Type B pancreatic cell (in vitro differentiated cells): ENCODE measurements around the gene TJP2. TPM values are rescaled to one million over a fixed set of nuclear protein-coding genes. Genes with fewer than 3 reads are reported as not detected.

Source experiments
- DNase-seq: peaks from one replicate; pipeline ENCODE4 v3.0.0; 2021; ENCODE audit warnings: mixed read lengths; ENCODE audit not compliant: unreplicated experiment; ENCODE audit errors: extremely low spot score
- H3K27ac Mint-ChIP-seq: 2 replicates; pipeline ENCODE4 v1.8.0; 2021; ENCODE audit warnings: mild to moderate bottlenecking, mixed read lengths
- H3K27me3 Mint-ChIP-seq: 2 replicates; pipeline ENCODE4 v1.8.0; 2021; ENCODE audit warnings: mixed read lengths
- H3K36me3 Mint-ChIP-seq: 2 replicates; pipeline ENCODE4 v1.8.0; 2021; ENCODE audit warnings: mixed read lengths
- H3K4me1 Mint-ChIP-seq: one replicate; pipeline ENCODE4 v1.8.0; 2021; ENCODE audit warnings: mixed read lengths; ENCODE audit not compliant: unreplicated experiment
- H3K4me3 Mint-ChIP-seq: 2 replicates; pipeline ENCODE4 v1.8.0; 2021; ENCODE audit warnings: mild to moderate bottlenecking, mixed read lengths
- H3K9me3 Mint-ChIP-seq: 2 replicates; pipeline ENCODE4 v1.8.0; 2021; ENCODE audit warnings: mixed read lengths
- CTCF ChIP-seq: fragments of 200-600 bp; sonication (generic); conservative IDR thresholded peaks from 2 replicates; pipeline ENCODE4 v1.5.0; 2021; ENCODE audit warnings: antibody characterized with exemption, mild to moderate bottlenecking
- total RNA-seq: library from RNA; stranded (reverse); gene quantifications from 2 replicates; pipeline ENCODE4 v1.2.1, GENCODE V29; 2021; ENCODE audit warnings: low replicate concordance

The TJP2 gene
- total RNA-seq, 1 donor from 2014 or later, result 85.2 TPM

- H3K27ac Mint-ChIP-seq, result no peak overlapping the region
- peaks cover 12% of the 10 kb centered on the region for H3K27me3 Mint-ChIP-seq
- H3K4me3 Mint-ChIP-seq, result no peak overlapping the region
- peaks cover 12% of the 10 kb centered on the region for H3K9me3 Mint-ChIP-seq
- no peaks in the 10 kb centered on the region for H3K4me1 Mint-ChIP-seq
- DNase-seq, result no peak
- H3K36me3 Mint-ChIP-seq, result no peaks in the 10 kb centered on the region
- no peak for TF ChIP-seq CTCF
Observed at GRCh38 chr9:69272212-69272611, 98.1 kb downstream of the TJP2 start.

GRCh38 chr9:69273161-69273560 lies 99.1 kb downstream of the TJP2 start:
- H3K36me3 Mint-ChIP-seq, result no peaks in the 10 kb centered on the region
- peaks cover 12% of the 10 kb centered on the region for H3K27me3 Mint-ChIP-seq
- no peak for DNase-seq
- no peak overlapping the region for H3K4me3 Mint-ChIP-seq
- peaks cover 12% of the 10 kb centered on the region for H3K9me3 Mint-ChIP-seq
- no peaks in the 10 kb centered on the region for H3K4me1 Mint-ChIP-seq
- no peak for TF ChIP-seq CTCF
- no peak overlapping the region for H3K27ac Mint-ChIP-seq

GRCh38 chr9:69276775-69277174 lies 102.7 kb downstream of the TJP2 start:
- H3K4me3 Mint-ChIP-seq, result no peak overlapping the region
- no peak for TF ChIP-seq CTCF
- H3K36me3 Mint-ChIP-seq, result no peaks in the 10 kb centered on the region
- peaks cover 15% of the 10 kb centered on the region for H3K27me3 Mint-ChIP-seq
- no peaks in the 10 kb centered on the region for H3K4me1 Mint-ChIP-seq
- H3K9me3 Mint-ChIP-seq, result peaks cover 12% of the 10 kb centered on the region
- no peak overlapping the region for H3K27ac Mint-ChIP-seq
- no peak for DNase-seq

GRCh38 chr9:69279084-69279731 lies 105.1 kb downstream of the TJP2 start:
- Mint-ChIP-seq H3K27ac (no peak overlapping the region), H3K4me3 (no peak overlapping the region), H3K27me3 (peaks cover 13% of the 10 kb centered on the region), H3K4me1 (no peaks in the 10 kb centered on the region), H3K9me3 (peaks cover 7% of the 10 kb centered on the region), H3K36me3 (no peaks in the 10 kb centered on the region)
- DNase-seq, result no peak
- TF ChIP-seq CTCF, result no peak

GRCh38 chr9:69279733-69280132 lies 105.7 kb downstream of the TJP2 start:
- Mint-ChIP-seq H3K4me3 (no peak overlapping the region), H3K27ac (no peak overlapping the region), H3K9me3 (peaks cover 7% of the 10 kb centered on the region), H3K4me1 (no peaks in the 10 kb centered on the region), H3K36me3 (no peaks in the 10 kb centered on the region), H3K27me3 (peaks cover 15% of the 10 kb centered on the region)
- DNase-seq, result no peak
- no peak for TF ChIP-seq CTCF

GRCh38 chr9:69283003-69283402 lies 108.9 kb downstream of the TJP2 start:
- H3K27me3 Mint-ChIP-seq, result peaks cover 28% of the 10 kb centered on the region
- no peaks in the 10 kb centered on the region for H3K36me3 Mint-ChIP-seq
- H3K9me3 Mint-ChIP-seq, result no peaks in the 10 kb centered on the region
- TF ChIP-seq CTCF, result no peak
- no peak for DNase-seq
- H3K27ac Mint-ChIP-seq, result no peak overlapping the region
- H3K4me3 Mint-ChIP-seq, result no peak overlapping the region
- H3K4me1 Mint-ChIP-seq, result no peaks in the 10 kb centered on the region
